DND-41 (cell line): ENCODE data around the gene FTSJ3.

ENCODE experiments used
- EZH2 ChIP-seq: IDR thresholded peaks from 3 replicates; pipeline ENCODE4 v1.6.1; 2012; ENCODE audit warnings: borderline replicate concordance, low read depth, mild to moderate bottlenecking, moderate library complexity, low read length, inconsistent platforms; ENCODE audit not compliant: severe bottlenecking
- TF ChIP-seq, protein P1 (sequence below): IDR thresholded peaks from 2 replicates; pipeline ENCODE4 v1.5.1; 2012; ENCODE audit warnings: borderline replicate concordance, low read length, moderate library complexity, mild to moderate bottlenecking; ENCODE audit not compliant: poor library complexity, severe bottlenecking; ENCODE audit errors: extremely low read depth

DNA sequence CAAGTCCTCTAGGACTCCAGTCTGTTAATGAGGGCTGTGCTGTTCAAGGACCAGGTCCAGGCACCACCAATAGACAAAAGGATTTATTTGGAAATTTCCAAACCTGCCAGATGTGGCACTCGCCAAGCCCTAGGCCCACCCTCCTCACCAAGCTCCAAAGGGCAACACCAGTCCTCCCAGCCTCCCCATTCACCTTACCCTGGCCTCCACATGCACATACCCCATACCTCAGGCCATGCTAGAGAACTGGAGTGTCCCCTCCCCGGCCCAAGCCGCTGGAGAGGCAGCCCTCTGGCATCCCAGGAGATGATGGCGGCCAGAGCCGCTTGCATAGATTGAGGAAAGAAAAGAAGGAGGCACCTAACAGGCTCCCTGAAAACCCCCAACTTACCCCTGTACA, 4.6 kb upstream of the FTSJ3 start:
- TF ChIP-seq, protein P1, sequence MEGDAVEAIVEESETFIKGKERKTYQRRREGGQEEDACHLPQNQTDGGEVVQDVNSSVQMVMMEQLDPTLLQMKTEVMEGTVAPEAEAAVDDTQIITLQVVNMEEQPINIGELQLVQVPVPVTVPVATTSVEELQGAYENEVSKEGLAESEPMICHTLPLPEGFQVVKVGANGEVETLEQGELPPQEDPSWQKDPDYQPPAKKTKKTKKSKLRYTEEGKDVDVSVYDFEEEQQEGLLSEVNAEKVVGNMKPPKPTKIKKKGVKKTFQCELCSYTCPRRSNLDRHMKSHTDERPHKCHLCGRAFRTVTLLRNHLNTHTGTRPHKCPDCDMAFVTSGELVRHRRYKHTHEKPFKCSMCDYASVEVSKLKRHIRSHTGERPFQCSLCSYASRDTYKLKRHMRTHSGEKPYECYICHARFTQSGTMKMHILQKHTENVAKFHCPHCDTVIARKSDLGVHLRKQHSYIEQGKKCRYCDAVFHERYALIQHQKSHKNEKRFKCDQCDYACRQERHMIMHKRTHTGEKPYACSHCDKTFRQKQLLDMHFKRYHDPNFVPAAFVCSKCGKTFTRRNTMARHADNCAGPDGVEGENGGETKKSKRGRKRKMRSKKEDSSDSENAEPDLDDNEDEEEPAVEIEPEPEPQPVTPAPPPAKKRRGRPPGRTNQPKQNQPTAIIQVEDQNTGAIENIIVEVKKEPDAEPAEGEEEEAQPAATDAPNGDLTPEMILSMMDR: no peak
- TF ChIP-seq EZH2: no peak
